Spinal cord (tissue), 10 donors: ENCODE data around the gene TRAPPC2B. TPM values are rescaled to one million over a fixed set of nuclear protein-coding genes. Genes with fewer than 3 reads are reported as not detected.

Experiments used
- DNase-seq, 6 donors: peaks; one replicate each; pipeline versions ENCODE4 v3.0.0 to v3.0.0-alpha.2; 2013 to 2015; ENCODE audit warnings: low spot score in 6 of 6, low read depth in 4 of 6
- H3K27ac ChIP-seq: one replicate; pipeline ENCODE4 v1.5.1; 2013; ENCODE audit warnings: low read depth, low read length, control low read depth
- H3K27me3 ChIP-seq: one replicate; pipeline ENCODE4 v1.6.1; 2013; ENCODE audit warnings: low read length; ENCODE audit not compliant: control insufficient read depth, insufficient read depth
- H3K36me3 ChIP-seq: one replicate; pipeline ENCODE4 v1.6.1; 2013; ENCODE audit warnings: low read length; ENCODE audit not compliant: control insufficient read depth, insufficient read depth
- H3K4me1 ChIP-seq: one replicate; pipeline ENCODE4 v1.6.1; 2013; ENCODE audit warnings: low read length; ENCODE audit not compliant: control insufficient read depth, insufficient read depth
- H3K4me3 ChIP-seq: one replicate; pipeline ENCODE4 v1.5.1; 2013; ENCODE audit warnings: low read depth, low read length, control low read depth
- H3K9me3 ChIP-seq: one replicate; pipeline ENCODE4 v1.6.1; 2013; ENCODE audit warnings: low read length; ENCODE audit not compliant: control insufficient read depth, insufficient read depth
- WGBS: methylation state at CpG from one replicate; pipeline ENCODE4 v1.1.5; 2013; ENCODE audit warnings: missing lambda C conversion rate; ENCODE audit not compliant: insufficient coverage; 5-methylcytosine and 5-hydroxymethylcytosine counted together
- polyA plus RNA-seq, 2 donors: library from polyadenylated mRNA; unstranded; fragments of 120-200 nt; gene quantifications; one replicate each; pipeline ENCODE4 v1.2.1, GENCODE V29; 2013; ENCODE audit not compliant: insufficient read length in 2 of 2
- total RNA-seq, 2 donors: library from RNA; depleted of rRNA in 1 of 2; stranded (reverse); fragments of 120-200 nt in 1 of 2; fragments of >200 nt in 1 of 2; gene quantifications; one replicate each; pipeline versions ENCODE4 v1.2.3 to v1.2.4, GENCODE V29; 2013 to 2014
- donor health status: healthy.

TRAPPC2B gene
- total and polyA plus RNA-seq, 4 donors, result 13.7 to 20.0 (median 15.6) TPM

- H3K4me1 ChIP-seq, result peaks cover 5% of the 10 kb centered on the region
- DNase-seq, result peak; percentile 96 to 100 (median 99)
- H3K4me3 ChIP-seq, result peak within 1 kb of the TSS; percentile 94
- WGBS, result under 1% methylated on average over 50 of the region's 50 CpGs
- peak within 1 kb of the TSS; percentile 97 for H3K27ac ChIP-seq
- H3K36me3 ChIP-seq, result no peaks in the 10 kb centered on the region
- H3K27me3 ChIP-seq, result no peaks in the 10 kb centered on the region
- H3K9me3 ChIP-seq, result no peaks in the 10 kb centered on the region
Observed at GRCh38 chr19:57389730-57390598, 26.6 kb downstream of the TRAPPC2B start, which contains the start of gene ZNF548. ZNF548 (plus strand) TSS chr19:57389854; CDS start chr19:57390100, 246 bp downstream.

- DNase-seq, result no peak
- H3K27me3 ChIP-seq, result no peaks in the 10 kb centered on the region
- H3K36me3 ChIP-seq, result peaks cover 31% of the 10 kb centered on the region
- H3K9me3 ChIP-seq, result no peaks in the 10 kb centered on the region
- WGBS, result 98% methylated on average over 5 of the region's 5 CpGs
- no peak overlapping the region for H3K4me3 ChIP-seq
- no peak overlapping the region for H3K27ac ChIP-seq
- H3K4me1 ChIP-seq, result peaks cover 5% of the 10 kb centered on the region
Observed at GRCh38 chr19:57395710-57396109, 32.4 kb downstream of the TRAPPC2B start.

DNA sequence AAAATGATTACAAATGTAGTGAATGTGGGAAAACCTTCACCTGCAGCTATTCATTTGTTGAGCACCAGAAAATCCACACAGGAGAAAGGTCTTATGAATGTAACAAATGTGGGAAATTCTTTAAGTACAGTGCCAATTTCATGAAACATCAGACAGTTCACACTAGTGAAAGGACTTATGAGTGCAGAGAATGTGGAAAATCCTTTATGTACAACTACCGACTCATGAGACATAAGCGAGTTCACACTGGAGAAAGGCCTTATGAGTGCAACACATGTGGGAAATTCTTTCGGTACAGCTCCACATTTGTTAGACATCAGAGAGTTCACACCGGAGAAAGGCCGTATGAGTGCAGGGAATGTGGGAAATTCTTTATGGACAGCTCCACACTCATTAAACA is 35.5 kb downstream of the TRAPPC2B start:
- 71% methylated on average over 2 of the region's 5 CpGs for WGBS
- H3K36me3 ChIP-seq, result peaks cover 38% of the 10 kb centered on the region

DNA sequence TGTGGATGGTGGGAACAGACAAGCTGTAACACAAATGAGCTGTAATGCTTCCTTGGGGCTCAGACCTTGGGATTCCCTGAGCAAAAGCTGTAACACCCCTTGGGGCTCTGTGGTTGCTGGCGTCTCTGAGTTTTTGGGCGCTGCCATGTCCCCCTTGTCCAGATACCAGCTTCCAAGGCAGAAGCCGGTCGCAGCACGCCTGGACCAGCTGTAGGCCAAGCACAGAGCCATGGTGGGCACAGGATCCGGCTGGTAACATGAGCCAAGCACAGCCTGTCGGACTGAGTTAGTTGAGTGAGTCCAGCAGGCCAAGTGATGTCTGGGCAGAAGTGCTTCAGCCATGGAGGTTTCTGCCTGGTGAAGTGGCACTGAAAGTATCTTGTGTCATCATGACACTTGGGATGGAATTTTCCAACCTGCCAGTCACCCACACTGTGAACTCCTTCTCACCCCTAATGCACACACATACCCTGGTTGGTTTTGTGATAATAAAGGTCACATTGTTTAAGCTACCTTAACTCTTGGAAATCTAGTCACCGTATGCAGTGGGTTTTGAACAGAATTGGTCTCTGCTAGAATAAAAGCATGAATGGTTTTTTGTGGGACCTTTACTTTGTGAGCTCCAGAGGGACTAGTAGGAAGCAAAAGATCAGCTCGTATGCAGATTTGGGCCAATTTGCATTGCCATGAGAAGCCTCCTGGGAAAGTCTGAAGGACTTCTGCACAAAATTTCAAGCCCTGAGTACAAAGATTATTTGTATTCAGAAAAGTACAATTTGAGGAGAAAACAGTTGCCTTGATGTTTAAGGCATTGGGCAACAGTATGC is 40.6 kb downstream of the TRAPPC2B start:
- 95% methylated on average over 9 of the region's 9 CpGs for WGBS
- no peaks in the 10 kb centered on the region for H3K4me1 ChIP-seq
- no peak for DNase-seq
- no peaks in the 10 kb centered on the region for H3K9me3 ChIP-seq
- no peak overlapping the region for H3K27ac ChIP-seq
- no peak overlapping the region for H3K4me3 ChIP-seq
- peaks cover 8% of the 10 kb centered on the region for H3K36me3 ChIP-seq
- no peaks in the 10 kb centered on the region for H3K27me3 ChIP-seq

More for the DNA sequence above, 35.5 kb downstream of the TRAPPC2B start:
- H3K27ac ChIP-seq, result no peak overlapping the region
- no peak overlapping the region for H3K4me3 ChIP-seq
- no peaks in the 10 kb centered on the region for H3K4me1 ChIP-seq
- no peak for DNase-seq
- H3K27me3 ChIP-seq, result no peaks in the 10 kb centered on the region
- H3K9me3 ChIP-seq, result no peaks in the 10 kb centered on the region

DNA sequence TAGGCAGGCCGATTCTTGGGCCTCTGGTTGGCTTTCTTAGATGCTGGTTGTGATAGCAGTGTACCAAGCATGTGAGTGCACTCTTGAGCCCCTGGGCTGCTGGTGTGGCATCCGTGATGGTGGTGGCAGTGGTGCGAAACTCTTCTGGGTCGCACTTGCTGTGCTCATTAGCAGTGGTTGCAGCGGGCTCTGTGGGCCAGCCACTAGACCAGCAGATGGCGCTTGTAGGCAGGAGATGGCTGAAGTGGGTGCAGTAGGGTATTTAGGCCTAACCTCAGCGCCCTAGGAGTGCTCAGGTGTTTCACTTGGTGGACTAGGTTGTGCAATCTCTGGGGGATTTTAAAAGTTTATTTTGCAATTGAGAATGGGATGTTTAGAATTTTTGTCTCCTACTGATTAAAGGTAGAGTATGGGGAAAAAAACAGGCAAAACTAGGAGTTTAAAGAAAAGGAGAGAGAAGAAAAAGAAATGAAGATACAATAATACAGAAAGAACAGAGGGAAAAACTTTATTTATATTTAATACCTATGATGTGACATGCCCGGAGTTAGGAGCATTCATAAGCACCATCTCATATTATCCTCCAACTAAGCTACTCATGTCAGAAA is 43.3 kb downstream of the TRAPPC2B start:
- H3K27ac ChIP-seq, result no peak overlapping the region
- 0% methylated on average over 7 of the region's 8 CpGs for WGBS
- H3K9me3 ChIP-seq, result no peaks in the 10 kb centered on the region
- no peak overlapping the region for H3K4me3 ChIP-seq
- H3K36me3 ChIP-seq, result peaks cover 8% of the 10 kb centered on the region
- H3K4me1 ChIP-seq, result peaks cover 3% of the 10 kb centered on the region
- DNase-seq, result peak in 2 of 6 donors; percentile 66 to 78
- H3K27me3 ChIP-seq, result no peaks in the 10 kb centered on the region

DNA sequence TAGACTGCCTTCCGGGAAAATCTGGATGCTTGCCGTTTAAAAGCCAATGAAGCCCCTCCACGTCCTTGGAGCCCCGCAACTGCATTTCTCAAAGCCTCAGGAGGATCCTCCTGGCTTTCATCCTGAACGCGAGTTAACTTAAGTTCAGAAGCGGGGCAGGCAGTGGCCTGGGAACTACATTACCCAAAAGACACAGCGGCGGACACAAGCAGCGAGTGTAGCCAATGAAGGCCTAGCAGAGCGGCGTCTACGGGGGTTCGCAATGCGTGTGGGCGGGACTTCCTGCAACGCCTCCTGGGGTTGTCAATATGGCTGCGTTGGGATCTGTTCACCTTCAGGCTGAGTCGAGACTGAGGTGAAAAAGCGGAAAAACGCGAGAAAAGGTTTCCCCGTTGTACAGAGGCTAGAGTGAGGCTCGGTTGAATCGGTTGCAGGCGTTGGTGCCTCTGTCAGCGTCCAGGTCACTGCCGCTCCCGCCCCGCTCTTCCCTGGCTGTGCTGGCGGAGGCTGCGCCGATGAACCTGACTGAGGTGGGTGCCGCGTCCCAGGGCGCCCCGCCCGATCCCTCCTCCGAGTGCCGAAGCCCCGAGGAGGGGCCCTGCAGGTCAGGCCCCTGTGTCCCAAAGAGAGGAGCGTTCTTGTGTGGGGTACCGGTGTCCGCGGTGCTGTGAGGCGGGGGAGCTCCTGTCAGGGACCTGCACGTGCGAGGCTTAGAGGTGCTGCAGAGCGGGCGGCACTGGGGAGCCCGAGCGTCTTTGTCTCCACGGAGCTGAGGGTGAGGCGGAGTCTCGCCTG is 47.7 kb downstream of the TRAPPC2B start, which contains the start of gene ZNF17:
TSS of gene ZNF17 (plus strand) at position 285 of the 795 bp plus-strand sequence. CDS start 2,455 bp downstream, outside the sequence.
- H3K27ac ChIP-seq, result no peak within 1 kb of the TSS
- no peaks in the 10 kb centered on the region for H3K27me3 ChIP-seq
- H3K4me1 ChIP-seq, result peaks cover 13% of the 10 kb centered on the region
- WGBS, result under 1% methylated on average over 55 of the region's 55 CpGs
- no peaks in the 10 kb centered on the region for H3K9me3 ChIP-seq
- DNase-seq, result peak; percentile 82 to 98 (median 90)
- H3K4me3 ChIP-seq, result peak within 1 kb of the TSS; percentile 90
- peaks cover 23% of the 10 kb centered on the region for H3K36me3 ChIP-seq

Other genes starting within 250 kb of the TRAPPC2B start
- gene USP29, start 243.6 kb upstream of the TRAPPC2B start, total RNA-seq, result under 1 TPM; 0.06 to 0.10 TPM
- gene USP29, start 243.6 kb upstream of the TRAPPC2B start, polyA plus RNA-seq, result under 1 TPM; 0.14 to 0.63 TPM
- gene ZIM3, start 218.3 kb upstream of the TRAPPC2B start, total RNA-seq, result not detected
- gene ZIM3, start 218.3 kb upstream of the TRAPPC2B start, polyA plus RNA-seq, result under 1 TPM in 1 of 2 donors, not detected in 1; 0.06 TPM
- not detected for gene DUXA, start 196.1 kb upstream of the TRAPPC2B start, total RNA-seq
- gene DUXA, start 196.1 kb upstream of the TRAPPC2B start, polyA plus RNA-seq, result not detected
- 10 to 100 TPM; 25.8 to 53.1 TPM for gene ZNF264, start 172.1 kb upstream of the TRAPPC2B start, total RNA-seq
- gene ZNF264, start 172.1 kb upstream of the TRAPPC2B start, polyA plus RNA-seq, result 10 to 100 TPM; 11.7 to 19.1 TPM
- gene AURKC, start 132.5 kb upstream of the TRAPPC2B start, total RNA-seq, result 1 to 10 TPM; 1.5 TPM
- gene AURKC, start 132.5 kb upstream of the TRAPPC2B start, polyA plus RNA-seq, result 1 to 10 TPM; 1.8 to 4.0 TPM
- 10 to 100 TPM; 29.3 to 32.8 TPM for gene ZNF805, start 122.9 kb upstream of the TRAPPC2B start, total RNA-seq
- 1 to 10 TPM; 3.6 to 3.9 TPM for gene ZNF805, start 122.9 kb upstream of the TRAPPC2B start, polyA plus RNA-seq
- 100 to 1,000 TPM in 1 of 2 donors, 10 to 100 TPM in 1; 80.1 to 135 TPM for gene ZNF460, start 83.1 kb upstream of the TRAPPC2B start, total RNA-seq
- gene ZNF460, start 83.1 kb upstream of the TRAPPC2B start, polyA plus RNA-seq, result 1 to 10 TPM; 2.8 to 4.3 TPM
- gene ZNF543, start 43.1 kb upstream of the TRAPPC2B start, total RNA-seq, result 10 to 100 TPM; 18.7 to 23.3 TPM
- gene ZNF543, start 43.1 kb upstream of the TRAPPC2B start, polyA plus RNA-seq, result 1 to 10 TPM; 5.0 to 6.8 TPM
- 10 to 100 TPM; 13.5 to 18.6 TPM for gene ZNF304, start 12.3 kb upstream of the TRAPPC2B start, total RNA-seq
- 10 to 100 TPM; 12.8 to 14.1 TPM for gene ZNF304, start 12.3 kb upstream of the TRAPPC2B start, polyA plus RNA-seq
- 1 to 10 TPM; 5.6 to 8.0 TPM for gene ZNF547, start within 50 bp of the TRAPPC2B start, total RNA-seq
- gene ZNF547, start within 50 bp of the TRAPPC2B start, polyA plus RNA-seq, result 1 to 10 TPM; 8.0 to 9.3 TPM
- gene ZNF548, start 26.3 kb downstream of the TRAPPC2B start, total RNA-seq, result 10 to 100 TPM; 33.6 to 34.2 TPM
- 10 to 100 TPM; 21.1 to 24.4 TPM for gene ZNF548, start 26.3 kb downstream of the TRAPPC2B start, polyA plus RNA-seq
- 10 to 100 TPM; 20.9 to 24.7 TPM for gene ZNF17, start 47.6 kb downstream of the TRAPPC2B start, total RNA-seq
- gene ZNF17, start 47.6 kb downstream of the TRAPPC2B start, polyA plus RNA-seq, result 10 to 100 TPM in 1 of 2 donors, 1 to 10 TPM in 1; 9.1 to 15.2 TPM
- gene ZNF749, start 71.8 kb downstream of the TRAPPC2B start, total RNA-seq, result 10 to 100 TPM; 14.7 to 18.7 TPM
- 10 to 100 TPM; 12.4 to 13.6 TPM for gene ZNF749, start 71.8 kb downstream of the TRAPPC2B start, polyA plus RNA-seq
- gene VN1R1, start 93.6 kb downstream of the TRAPPC2B start, total RNA-seq, result 1 to 10 TPM; 3.5 TPM
- 1 to 10 TPM; 6.2 to 9.5 TPM for gene VN1R1, start 93.6 kb downstream of the TRAPPC2B start, polyA plus RNA-seq
- gene ZNF772, start 114.0 kb downstream of the TRAPPC2B start, total RNA-seq, result 10 to 100 TPM; 40.4 to 46.7 TPM
- gene ZNF772, start 114.0 kb downstream of the TRAPPC2B start, polyA plus RNA-seq, result 10 to 100 TPM; 19.6 to 22.5 TPM
- gene ZNF419, start 124.2 kb downstream of the TRAPPC2B start, total RNA-seq, result 10 to 100 TPM; 15.6 to 23.3 TPM
- 10 to 100 TPM; 17.3 to 23.2 TPM for gene ZNF419, start 124.2 kb downstream of the TRAPPC2B start, polyA plus RNA-seq
- gene ZNF773, start 136.4 kb downstream of the TRAPPC2B start, total RNA-seq, result 10 to 100 TPM; 19.8 to 21.2 TPM
- gene ZNF773, start 136.4 kb downstream of the TRAPPC2B start, polyA plus RNA-seq, result 10 to 100 TPM; 14.6 to 16.0 TPM
- gene ZNF549, start 163.8 kb downstream of the TRAPPC2B start, total RNA-seq, result 10 to 100 TPM; 13.9 to 14.5 TPM
- gene ZNF549, start 163.8 kb downstream of the TRAPPC2B start, polyA plus RNA-seq, result 10 to 100 TPM; 12.6 to 17.2 TPM
- gene ZNF550, start 196.3 kb downstream of the TRAPPC2B start, total RNA-seq, result 10 to 100 TPM; 11.1 to 16.8 TPM
- 10 to 100 TPM; 10.8 to 15.7 TPM for gene ZNF550, start 196.3 kb downstream of the TRAPPC2B start, polyA plus RNA-seq
- gene ZNF416, start 215.4 kb downstream of the TRAPPC2B start, total RNA-seq, result 10 to 100 TPM in 1 of 2 donors, 1 to 10 TPM in 1; 7.3 to 10.9 TPM
- 1 to 10 TPM; 6.2 to 7.5 TPM for gene ZNF416, start 215.4 kb downstream of the TRAPPC2B start, polyA plus RNA-seq
- 10 to 100 TPM; 17.4 to 19.2 TPM for gene ZIK1, start 220.6 kb downstream of the TRAPPC2B start, total RNA-seq
- 10 to 100 TPM; 11.6 to 14.2 TPM for gene ZIK1, start 220.6 kb downstream of the TRAPPC2B start, polyA plus RNA-seq
- gene ZNF530, start 236.3 kb downstream of the TRAPPC2B start, total RNA-seq, result 1 to 10 TPM; 5.2 to 7.9 TPM
- gene ZNF530, start 236.3 kb downstream of the TRAPPC2B start, polyA plus RNA-seq, result 1 to 10 TPM; 5.7 to 7.1 TPM